H9 (cell line): ENCODE data around the gene SH3BP5. TPM values are rescaled to one million over a fixed set of nuclear protein-coding genes. Genes with fewer than 3 reads are reported as not detected.

Experiments
- DNase-seq: peaks from one replicate; pipeline ENCODE4 v3.0.0-alpha.2; 2017
- H2AFZ ChIP-seq: one replicate; pipeline ENCODE4 v1.6.1; 2013; ENCODE audit warnings: mild to moderate bottlenecking, low read length, control low read depth, moderate library complexity
- H2AK5ac ChIP-seq: 2 replicates; pipeline ENCODE4 v1.6.1; 2013; ENCODE audit warnings: low read length, control low read depth, mixed read lengths; ENCODE audit not compliant: insufficient read length
- H2BK120ac ChIP-seq: one replicate; pipeline ENCODE4 v1.6.1; 2013; ENCODE audit warnings: low read depth, mild to moderate bottlenecking, low read length, control low read depth, inconsistent platforms; ENCODE audit not compliant: poor library complexity, severe bottlenecking
- H2BK12ac ChIP-seq: 2 replicates; pipeline ENCODE4 v1.6.1; 2013; ENCODE audit warnings: low read length, control low read depth, mixed read lengths, low read depth; ENCODE audit not compliant: insufficient read length
- H2BK15ac ChIP-seq: 2 replicates; pipeline ENCODE4 v1.6.1; 2013; ENCODE audit warnings: low read depth, low read length, control low read depth
- H2BK20ac ChIP-seq: one replicate; pipeline ENCODE4 v1.6.1; 2013; ENCODE audit warnings: low read depth, mild to moderate bottlenecking, low read length, control low read depth, inconsistent platforms; ENCODE audit not compliant: poor library complexity, severe bottlenecking
- H2BK5ac ChIP-seq: 2 replicates; pipeline ENCODE4 v1.6.1; 2013; ENCODE audit warnings: low read length, control low read depth, mixed read lengths; ENCODE audit not compliant: insufficient read length
- H3K14ac ChIP-seq: 2 replicates; pipeline ENCODE4 v1.6.1; 2013; ENCODE audit warnings: low read length, control low read depth; ENCODE audit not compliant: insufficient read depth
- H3K18ac ChIP-seq: 2 replicates; pipeline ENCODE4 v1.6.1; 2013; ENCODE audit warnings: low read depth, mild to moderate bottlenecking, mixed read lengths, low read length, control low read depth; ENCODE audit not compliant: insufficient read length
- H3K23ac ChIP-seq: 2 replicates; pipeline ENCODE4 v1.6.1; 2013; ENCODE audit warnings: low read length, control low read depth, mixed read lengths, low read depth; ENCODE audit not compliant: insufficient read length
- H3K23me2 ChIP-seq: 2 replicates; pipeline ENCODE4 v1.6.1; 2013; ENCODE audit warnings: low read depth, mild to moderate bottlenecking, mixed read lengths, low read length, control low read depth; ENCODE audit not compliant: insufficient read length, poor library complexity, severe bottlenecking
- H3K27ac ChIP-seq: 2 replicates; pipeline ENCODE4 v1.5.1; 2013; ENCODE audit warnings: low read length, control low read depth, mixed read lengths, low read depth; ENCODE audit not compliant: insufficient read length
- H3K27me3 ChIP-seq: 2 replicates; pipeline ENCODE4 v1.6.1; 2013; ENCODE audit warnings: low read length, control low read depth, inconsistent platforms; ENCODE audit not compliant: insufficient read depth
- H3K4ac ChIP-seq: 2 replicates; pipeline ENCODE4 v1.6.1; 2013; ENCODE audit warnings: low read depth, mild to moderate bottlenecking, control low read depth, inconsistent platforms, low read length, moderate library complexity
- H3K4me1 ChIP-seq: 2 replicates; pipeline ENCODE4 v1.6.1; 2013; ENCODE audit warnings: low read length, control low read depth, inconsistent platforms; ENCODE audit not compliant: insufficient read depth
- H3K4me2 ChIP-seq: 2 replicates; pipeline ENCODE4 v1.6.1; 2013; ENCODE audit warnings: low read length, control low read depth, mixed read lengths; ENCODE audit not compliant: insufficient read length, insufficient read depth
- H3K56ac ChIP-seq: 2 replicates; pipeline ENCODE4 v1.6.1; 2013; ENCODE audit warnings: low read depth, mild to moderate bottlenecking, mixed read lengths, low read length, control low read depth; ENCODE audit not compliant: insufficient read length
- H3K79me1 ChIP-seq: 2 replicates; pipeline ENCODE4 v1.6.1; 2013; ENCODE audit warnings: low read depth, mild to moderate bottlenecking, moderate library complexity, low read length, control low read depth, inconsistent platforms; ENCODE audit not compliant: insufficient read depth, poor library complexity, severe bottlenecking
- H3K79me2 ChIP-seq: 2 replicates; pipeline ENCODE4 v1.6.1; 2013; ENCODE audit warnings: low read length, control low read depth, inconsistent platforms; ENCODE audit not compliant: insufficient read depth
- H3K9ac ChIP-seq: 2 replicates; pipeline ENCODE4 v1.6.1; 2013; ENCODE audit warnings: low read length, control low read depth, mixed read lengths; ENCODE audit not compliant: insufficient read length; ENCODE audit errors: extremely low read depth
- H3K9me3 ChIP-seq: one replicate; pipeline ENCODE4 v1.6.1; 2013; ENCODE audit warnings: low read depth, low read length, inconsistent platforms; ENCODE audit not compliant: control insufficient read depth
- H3T11ph ChIP-seq: one replicate; pipeline ENCODE4 v1.6.1; 2013; ENCODE audit warnings: mild to moderate bottlenecking, low read length, control low read depth, inconsistent platforms
- H4K20me1 ChIP-seq: one replicate; pipeline ENCODE4 v1.6.1; 2013; ENCODE audit not compliant: control insufficient read depth, insufficient read length, insufficient read depth
- H4K5ac ChIP-seq: 2 replicates; pipeline ENCODE4 v1.6.1; 2013; ENCODE audit warnings: low read depth, mild to moderate bottlenecking, mixed read lengths, low read length, control low read depth; ENCODE audit not compliant: insufficient read length
- H4K8ac ChIP-seq: replicated peaks from 2 replicates; pipeline ENCODE4 v1.6.1; 2013; ENCODE audit warnings: low read length, control low read depth, mixed read lengths, low read depth; ENCODE audit not compliant: insufficient read length
- H4K91ac ChIP-seq: 2 replicates; pipeline ENCODE4 v1.6.1; 2013; ENCODE audit warnings: low read depth, mild to moderate bottlenecking, moderate library complexity, mixed read lengths, low read length, control low read depth; ENCODE audit not compliant: insufficient read length
- H3K27ac Mint-ChIP-seq, 3 experiments: 2 replicates in 2 of 3; 3 replicates in 1 of 3; pipeline ENCODE4 v1.8.0; 2020 to 2021; ENCODE audit warnings: mixed read lengths in 3 of 3, mild to moderate bottlenecking in 1 of 3, moderate library complexity in 1 of 3
- H3K27me3 Mint-ChIP-seq: 2 replicates; pipeline ENCODE4 v1.8.0; 2021; ENCODE audit warnings: low read depth, mild to moderate bottlenecking, moderate library complexity, mixed read lengths
- H3K36me3 Mint-ChIP-seq, 3 experiments: 2 replicates in 2 of 3; 3 replicates in 1 of 3; pipeline ENCODE4 v1.8.0; 2020 to 2021; ENCODE audit warnings: low read depth in 3 of 3, mixed read lengths in 3 of 3; ENCODE audit not compliant: insufficient read depth in 1 of 3
- H3K4me1 Mint-ChIP-seq, 2 experiments: 2 replicates each; pipeline ENCODE4 v1.8.0; 2020; ENCODE audit warnings: mixed read lengths in 2 of 2
- H3K4me3 Mint-ChIP-seq, 2 experiments: 2 replicates in 1 of 2; 3 replicates in 1 of 2; pipeline ENCODE4 v1.8.0; 2020 to 2021; ENCODE audit warnings: mild to moderate bottlenecking in 2 of 2, mixed read lengths in 2 of 2, moderate library complexity in 1 of 2
- H3K9me3 Mint-ChIP-seq, 2 experiments: 2 replicates in 1 of 2; 3 replicates in 1 of 2; pipeline ENCODE4 v1.8.0; 2020; ENCODE audit warnings: mild to moderate bottlenecking in 2 of 2, mixed read lengths in 2 of 2, moderate library complexity in 1 of 2
- CTCF ChIP-seq: fragments of 200-600 bp; sonication (generic); conservative IDR thresholded peaks from 3 replicates; pipeline ENCODE4 v1.8.0; 2021; ENCODE audit warnings: antibody characterized with exemption, mild to moderate bottlenecking
- WGBS: extraction: QIAGEN DNeasy Blood & Tissue Kit; methylation state at CpG from one replicate; pipeline ENCODE4 v1.1.7; 2013; ENCODE audit warnings: missing lambda C conversion rate, low lambda C conversion rate, mixed read lengths; ENCODE audit not compliant: insufficient read length; ENCODE audit errors: extremely low coverage; 5-methylcytosine and 5-hydroxymethylcytosine counted together
- total RNA-seq: library from RNA; stranded (reverse); gene quantifications from 2 replicates; pipeline ENCODE4 v1.2.1, GENCODE V29; 2021

SH3BP5 gene
- total RNA-seq, 1 experiment from 2014 or later, result 6.8 TPM

DNA sequence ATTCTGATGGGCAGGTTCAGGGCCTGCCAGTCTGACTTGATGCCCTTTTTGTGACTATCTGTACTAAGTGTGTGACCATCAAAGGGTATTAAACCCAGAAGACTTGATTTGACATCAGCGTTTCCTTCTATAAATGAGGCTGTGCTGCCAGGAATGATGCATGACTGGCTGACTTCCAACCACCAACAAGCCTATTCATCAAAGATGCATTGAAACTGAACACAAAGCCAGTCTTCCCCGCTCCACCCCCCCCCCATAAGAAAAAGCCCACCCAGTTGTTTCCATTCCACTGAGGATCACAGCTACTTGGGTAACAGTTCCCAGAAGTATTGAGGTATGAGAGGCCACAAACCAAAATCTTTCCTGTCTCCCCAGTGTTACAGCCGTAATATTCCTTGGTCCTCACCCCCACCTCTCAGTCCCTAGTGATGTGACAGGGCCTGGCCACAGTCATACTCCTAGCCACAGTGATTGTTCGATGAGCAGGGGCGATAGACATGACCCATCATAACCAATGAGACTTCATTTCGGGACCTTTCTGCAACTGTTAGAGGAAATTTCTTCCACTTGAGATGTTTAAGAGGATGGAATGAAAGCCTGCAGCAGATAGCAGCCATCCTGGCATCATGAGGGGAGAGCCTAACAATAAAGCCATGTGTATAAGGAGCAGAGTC, 22.6 kb downstream of the SH3BP5 start:
- Histone ChIP-seq H2BK12ac (no peak overlapping the region), H3K4me2 (no peak overlapping the region), H2BK5ac (no peak overlapping the region), H3K27me3 (no peaks in the 10 kb centered on the region), H2BK120ac (no peak overlapping the region), H3K4me1 (peaks cover 9% of the 10 kb centered on the region), H3K79me1 (no peaks in the 10 kb centered on the region), H4K5ac (no peak overlapping the region), H3K27ac (no peak overlapping the region), H3K56ac (no peak overlapping the region), H2BK15ac (no peak overlapping the region), H4K20me1 (no peaks in the 10 kb centered on the region), H3K18ac (no peak overlapping the region), H3K23me2 (no peaks in the 10 kb centered on the region), H2AK5ac (no peak overlapping the region), H3K14ac (no peak overlapping the region), H2AFZ (no peak overlapping the region), H4K91ac (no peak overlapping the region), H3K9me3 (no peaks in the 10 kb centered on the region), H4K8ac (no peak overlapping the region), H3T11ph (no peak overlapping the region), H2BK20ac (no peak overlapping the region), H3K4ac (no peak overlapping the region), H3K9ac (no peak overlapping the region), H3K79me2 (no peaks in the 10 kb centered on the region), H3K23ac (no peak overlapping the region)
- Mint-ChIP-seq H3K27ac (peak overlapping the region; percentile 52 to 97 (median 69); a peak in 3 of 7 replicates), H3K4me1 (peaks cover 52 to 55% of the 10 kb centered on the region in 2 experiments), H3K36me3 (0 out of 7 replicates have a peak, but pooled peaks cover 0 to 4% (median 0%) of the 10 kb centered on the region in 3 experiments), H3K4me3 (no peak overlapping the region), H3K27me3 (no peaks in the 10 kb centered on the region), H3K9me3 (no peaks in the 10 kb centered on the region; a peak in 1 of 5 replicates)
- DNase-seq, result no peak
- no peak for TF ChIP-seq CTCF
- WGBS, result no CpG with 5 or more reads among the region's 6 CpGs
